Endometrium (tissue), 2 donors: ENCODE data around the gene TRAPPC5.

Source experiments
- FAIRE-seq: peaks from 2 replicates; lab custom pipeline; 2012; peaks lifted over from hg19 to GRCh38; lab: Jason Lieb, UNC
- donor health status: control.
- donor health status: control.

The TRAPPC5 gene

DNA sequence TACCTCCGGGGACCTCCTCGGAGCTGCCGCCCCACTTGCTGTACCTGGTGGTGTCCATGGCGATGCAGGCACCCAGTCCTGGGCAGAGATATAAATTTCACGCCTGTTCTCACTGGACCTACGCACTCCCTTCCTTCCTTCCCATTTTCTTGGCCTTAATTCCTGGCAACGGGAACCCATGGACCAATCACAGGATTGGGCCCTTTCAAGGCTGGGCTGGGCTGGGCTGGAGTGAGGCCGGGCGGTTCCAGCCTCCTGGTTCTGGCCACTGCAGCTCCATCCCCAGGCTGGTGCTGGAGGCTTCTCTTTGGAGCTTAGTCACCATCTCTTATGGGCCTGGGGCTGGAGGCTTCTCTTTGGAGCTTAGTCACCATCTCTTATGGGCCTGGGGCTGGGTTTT, 51.4 kb downstream of the TRAPPC5 start, which contains the start of gene CLEC4G:
CLEC4G (minus strand) TSS at position 66 of the 400 bp plus-strand sequence; CDS start at position 58, 8 bp downstream.
- FAIRE-seq = no peak

DNA sequence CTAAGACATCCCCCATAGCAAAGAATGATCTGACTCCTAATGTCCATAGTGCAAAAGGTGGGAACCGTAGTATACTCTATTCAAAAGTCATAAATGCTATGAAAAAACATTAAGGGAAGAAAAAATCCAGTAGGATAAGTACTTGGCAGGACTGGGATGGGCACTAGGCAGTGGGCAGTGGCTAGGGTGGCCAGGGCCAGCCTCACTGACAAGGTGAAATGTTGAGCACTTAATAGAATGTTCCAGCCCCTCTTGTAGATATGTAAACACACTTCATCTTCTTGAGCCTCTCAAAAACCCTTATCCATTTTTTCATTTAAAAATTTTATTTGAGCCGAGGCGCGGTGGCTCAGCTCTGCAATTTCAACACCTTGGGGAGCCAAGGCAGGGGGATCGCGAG, 52.7 kb downstream of the TRAPPC5 start:
- FAIRE-seq = no peak

DNA sequence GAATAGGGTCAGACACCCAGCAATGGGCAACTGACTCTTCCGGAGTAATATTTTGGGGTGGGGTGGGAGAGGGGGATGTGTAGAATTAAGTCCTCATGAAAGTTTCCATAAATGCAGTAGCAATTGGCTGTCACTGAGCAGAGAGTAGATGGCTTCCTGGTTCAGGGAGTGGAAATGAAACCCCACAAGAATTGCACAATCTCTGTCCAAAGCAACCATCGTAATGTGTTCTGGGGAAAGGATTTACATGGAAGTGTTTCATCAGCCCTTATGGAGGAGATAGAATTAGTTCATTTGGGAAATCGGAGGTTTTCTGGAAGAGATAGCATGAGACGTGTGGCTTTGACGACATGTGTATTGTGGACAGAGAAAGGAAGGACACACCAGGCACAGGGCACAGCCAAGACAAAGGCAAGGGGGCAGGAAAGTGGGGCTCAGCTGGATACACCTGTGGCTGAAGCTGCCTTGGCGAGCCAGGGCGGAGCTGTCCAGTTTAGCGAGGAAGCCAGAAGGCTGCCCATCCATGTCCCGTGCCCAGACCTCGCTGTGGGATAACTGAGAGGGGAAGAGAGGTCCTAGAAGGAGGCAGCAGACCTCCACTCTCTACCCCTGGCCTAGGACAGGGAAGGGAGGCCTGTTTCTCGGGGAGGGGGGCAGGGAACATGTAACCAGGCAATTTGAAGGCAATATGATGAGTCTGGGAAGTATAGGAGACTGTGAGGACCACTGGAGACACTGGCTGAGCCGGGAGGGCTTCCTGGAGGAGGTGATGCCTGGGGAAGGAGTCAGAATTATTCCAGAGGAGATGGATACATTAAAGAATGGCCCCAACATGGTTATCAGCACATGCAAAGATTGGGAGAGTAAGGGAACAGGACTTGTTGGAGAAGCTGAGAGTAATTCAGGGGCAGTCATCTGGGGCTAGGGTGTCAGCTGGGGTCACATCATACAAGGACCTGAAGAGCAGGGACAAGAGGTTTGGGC, 53.9 kb downstream of the TRAPPC5 start:
- no peak for FAIRE-seq

DNA sequence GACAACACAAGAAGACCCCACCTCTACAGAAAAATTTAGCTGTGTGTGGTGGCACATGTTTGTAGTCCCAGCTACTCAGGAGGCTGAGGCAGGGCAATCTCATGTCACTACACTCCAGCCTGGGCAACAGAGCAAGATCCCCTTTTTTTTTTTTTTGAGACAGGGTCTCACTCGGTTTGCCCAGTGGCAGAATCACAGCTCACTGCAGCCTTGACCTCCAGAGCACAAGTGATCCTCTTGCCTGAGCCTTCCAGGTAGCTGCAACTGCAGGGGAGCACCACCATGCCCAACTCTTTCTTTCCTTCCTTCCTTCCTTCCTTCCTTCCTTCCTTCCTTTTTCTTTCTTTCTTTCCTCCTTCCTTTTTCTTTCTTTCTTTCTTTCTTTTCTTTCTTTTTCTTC, 55.5 kb downstream of the TRAPPC5 start:
- no peak for FAIRE-seq

GRCh38 chr19:7737215-7737614, 56.6 kb downstream of the TRAPPC5 start:
- FAIRE-seq = no peak
